ENCODE data around the gene CELF5. TPM values are rescaled to one million over a fixed set of nuclear protein-coding genes. Genes with fewer than 3 reads are reported as not detected.

The CELF5 gene
- total and polyA plus RNA-seq, 10 of the 15 experiments (the other 5 are each of a cell fraction or from before 2014, with no cell fraction given) = 0.01 to 0.04 TPM; not detected in 8

GRCh38 chr19:3281026-3281425 lies 56.6 kb downstream of the CELF5 start:
- Histone ChIP-seq H3K36me3 (ENCODE audit: control insufficient read depth in 2 of 2, insufficient read depth in 2 of 2, low read length in 1 of 2) (no peaks in the 10 kb centered on the region), H4K20me1 (ENCODE audit: control insufficient read depth, insufficient read depth) (no peaks in the 10 kb centered on the region), H3K4me2 (ENCODE audit: control insufficient read depth, insufficient read depth) (no peak overlapping the region), H3K9me3 (replicated peaks; ENCODE audit: control insufficient read depth, insufficient read depth, low read length) (no peaks in the 10 kb centered on the region; the same call in 2 of the 3 replicates), H3K4me3 (no peak overlapping the region), H2AFZ (ENCODE audit: control insufficient read depth, low read depth, low read length) (no peak overlapping the region), H3K9ac (ENCODE audit: control insufficient read depth, insufficient read depth, low read length) (no peak overlapping the region), H3K27me3 (replicated peaks in 1 of 2; ENCODE audit: control insufficient read depth in 2 of 2, insufficient read depth in 2 of 2, low read length in 1 of 2) (no peaks in the 10 kb centered on the region), H3K4me1 (ENCODE audit: control insufficient read depth, insufficient read depth, low read length) (peaks cover 3% of the 10 kb centered on the region; the same call in 1 of the 2 replicates), H3K27ac (ENCODE audit: control insufficient read depth, insufficient read depth) (no peak overlapping the region), H3K79me2 (ENCODE audit: control insufficient read depth, insufficient read depth, low read length) (no peaks in the 10 kb centered on the region)
- ATAC-seq (no peak), FAIRE-seq (no peak), DNase-seq (ENCODE audit: low read depth, low spot score) (no peak)
- SMC1A ChIA-PET (ENCODE audit: uncharacterized antibody, unreplicated experiment) = no interaction called here
- CTCF ChIA-PET = interaction anchor here (1.3 kb wide), 1 partner anchor 24 kb away, joined by 4 read pairs; no protein-coding TSS in a partner anchor
- BruUV-seq (replicated peaks) = no TSS peak
- in situ Hi-C loops (cut with MboI) (no loop called here), intact Hi-C loops (cut with micrococcal nuclease; ENCODE audit: unreplicated experiment) (no loop called here)
- RAD21 ChIA-PET (ENCODE audit: unreplicated experiment) = no interaction called here
- POLR2A ChIA-PET = no interaction called here
- WGBS (ENCODE audit: insufficient coverage, insufficient replicate concordance, low lambda C conversion rate, missing lambda C conversion rate) = 63% methylated on average over 20 of the region's 21 CpGs
- TF ChIP-seq EGR1 (IDR thresholded peaks at IDR 0.05; ENCODE audit: borderline replicate concordance in 1 of 2, low read depth in 2 of 2, low read length in 2 of 2) = no peak
- TF ChIP-seq, protein P1, sequence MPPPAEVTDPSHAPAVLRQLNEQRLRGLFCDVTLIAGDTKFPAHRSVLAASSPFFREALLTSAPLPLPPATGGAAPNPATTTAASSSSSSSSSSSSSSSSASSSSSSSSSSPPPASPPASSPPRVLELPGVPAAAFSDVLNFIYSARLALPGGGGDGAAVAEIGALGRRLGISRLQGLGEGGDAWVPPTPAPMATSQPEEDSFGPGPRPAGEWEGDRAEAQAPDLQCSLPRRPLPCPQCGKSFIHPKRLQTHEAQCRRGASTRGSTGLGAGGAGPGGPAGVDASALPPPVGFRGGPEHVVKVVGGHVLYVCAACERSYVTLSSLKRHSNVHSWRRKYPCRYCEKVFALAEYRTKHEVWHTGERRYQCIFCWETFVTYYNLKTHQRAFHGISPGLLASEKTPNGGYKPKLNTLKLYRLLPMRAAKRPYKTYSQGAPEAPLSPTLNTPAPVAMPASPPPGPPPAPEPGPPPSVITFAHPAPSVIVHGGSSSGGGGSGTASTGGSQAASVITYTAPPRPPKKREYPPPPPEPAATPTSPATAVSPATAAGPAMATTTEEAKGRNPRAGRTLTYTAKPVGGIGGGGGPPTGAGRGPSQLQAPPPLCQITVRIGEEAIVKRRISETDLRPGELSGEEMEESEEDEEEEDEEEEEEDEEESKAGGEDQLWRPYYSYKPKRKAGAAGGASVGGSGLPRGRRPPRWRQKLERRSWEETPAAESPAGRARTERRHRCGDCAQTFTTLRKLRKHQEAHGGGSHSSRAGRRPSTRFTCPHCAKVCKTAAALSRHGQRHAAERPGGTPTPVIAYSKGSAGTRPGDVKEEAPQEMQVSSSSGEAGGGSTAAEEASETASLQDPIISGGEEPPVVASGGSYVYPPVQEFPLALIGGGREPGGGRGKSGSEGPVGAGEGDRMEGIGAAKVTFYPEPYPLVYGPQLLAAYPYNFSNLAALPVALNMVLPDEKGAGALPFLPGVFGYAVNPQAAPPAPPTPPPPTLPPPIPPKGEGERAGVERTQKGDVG (CRISPR knock-in tag; IDR thresholded peaks at IDR 0.05) = no peak
- no peak for TF ChIP-seq SMC3 (IDR thresholded peaks at IDR 0.05; ENCODE audit: borderline replicate concordance, low read length)
- no peak for TF ChIP-seq MEF2B (IDR thresholded peaks at IDR 0.05; ENCODE audit: partially characterized antibody, poor library complexity, severe bottlenecking)
- TF ChIP-seq CTCF (IDR thresholded peaks at IDR 0.05 in 2 of 3, conservative IDR thresholded peaks at IDR 0.05 in 1 of 3; ENCODE audit: control insufficient read depth in 2 of 3, extremely low read depth in 1 of 3, insufficient read depth in 1 of 3, low read depth in 3 of 3, low read length in 3 of 3) = no peak
- TF ChIP-seq, protein P2, sequence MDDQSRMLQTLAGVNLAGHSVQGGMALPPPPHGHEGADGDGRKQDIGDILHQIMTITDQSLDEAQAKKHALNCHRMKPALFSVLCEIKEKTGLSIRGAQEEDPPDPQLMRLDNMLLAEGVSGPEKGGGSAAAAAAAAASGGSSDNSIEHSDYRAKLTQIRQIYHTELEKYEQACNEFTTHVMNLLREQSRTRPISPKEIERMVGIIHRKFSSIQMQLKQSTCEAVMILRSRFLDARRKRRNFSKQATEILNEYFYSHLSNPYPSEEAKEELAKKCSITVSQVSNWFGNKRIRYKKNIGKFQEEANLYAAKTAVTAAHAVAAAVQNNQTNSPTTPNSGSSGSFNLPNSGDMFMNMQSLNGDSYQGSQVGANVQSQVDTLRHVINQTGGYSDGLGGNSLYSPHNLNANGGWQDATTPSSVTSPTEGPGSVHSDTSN (IDR thresholded peaks at IDR 0.05; ENCODE audit: insufficient replicate concordance, low read depth, low read length) = no peak
- TF ChIP-seq POLR2AphosphoS2 (IDR thresholded peaks at IDR 0.05; ENCODE audit: low read depth, low read length) = no peak
- no peak for TF ChIP-seq STAT3 (IDR thresholded peaks at IDR 0.05; ENCODE audit: low read depth, low read length)
- TF ChIP-seq, protein P3, sequence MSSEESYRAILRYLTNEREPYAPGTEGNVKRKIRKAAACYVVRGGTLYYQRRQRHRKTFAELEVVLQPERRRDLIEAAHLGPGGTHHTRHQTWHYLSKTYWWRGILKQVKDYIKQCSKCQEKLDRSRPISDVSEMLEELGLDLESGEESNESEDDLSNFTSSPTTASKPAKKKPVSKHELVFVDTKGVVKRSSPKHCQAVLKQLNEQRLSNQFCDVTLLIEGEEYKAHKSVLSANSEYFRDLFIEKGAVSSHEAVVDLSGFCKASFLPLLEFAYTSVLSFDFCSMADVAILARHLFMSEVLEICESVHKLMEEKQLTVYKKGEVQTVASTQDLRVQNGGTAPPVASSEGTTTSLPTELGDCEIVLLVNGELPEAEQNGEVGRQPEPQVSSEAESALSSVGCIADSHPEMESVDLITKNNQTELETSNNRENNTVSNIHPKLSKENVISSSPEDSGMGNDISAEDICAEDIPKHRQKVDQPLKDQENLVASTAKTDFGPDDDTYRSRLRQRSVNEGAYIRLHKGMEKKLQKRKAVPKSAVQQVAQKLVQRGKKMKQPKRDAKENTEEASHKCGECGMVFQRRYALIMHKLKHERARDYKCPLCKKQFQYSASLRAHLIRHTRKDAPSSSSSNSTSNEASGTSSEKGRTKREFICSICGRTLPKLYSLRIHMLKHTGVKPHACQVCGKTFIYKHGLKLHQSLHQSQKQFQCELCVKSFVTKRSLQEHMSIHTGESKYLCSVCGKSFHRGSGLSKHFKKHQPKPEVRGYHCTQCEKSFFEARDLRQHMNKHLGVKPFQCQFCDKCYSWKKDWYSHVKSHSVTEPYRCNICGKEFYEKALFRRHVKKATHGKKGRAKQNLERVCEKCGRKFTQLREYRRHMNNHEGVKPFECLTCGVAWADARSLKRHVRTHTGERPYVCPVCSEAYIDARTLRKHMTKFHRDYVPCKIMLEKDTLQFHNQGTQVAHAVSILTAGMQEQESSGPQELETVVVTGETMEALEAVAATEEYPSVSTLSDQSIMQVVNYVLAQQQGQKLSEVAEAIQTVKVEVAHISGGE (CRISPR knock-in tag; IDR thresholded peaks at IDR 0.05) = no peak
- no peak for TF ChIP-seq BACH1 (IDR thresholded peaks at IDR 0.05; ENCODE audit: borderline replicate concordance)
- TF ChIP-seq NKRF (conservative IDR thresholded peaks at IDR 0.05) = no peak
